ENCODE results near the gene LYPD1. TPM values are rescaled to one million over a fixed set of nuclear protein-coding genes. Genes with fewer than 3 reads are reported as not detected.

The LYPD1 gene
- total and polyA plus RNA-seq, 8 donors: 1.1 to 8.4 (median 3.3) TPM; not detected in 3

- 83 to 93% (median 89%) methylated on average over 2 of the region's 2 CpGs for WGBS, 5 donors
- DNase-seq: no peak
- TF ChIP-seq EP300 (IDR thresholded peaks at IDR 0.05) (no peak), CTCF (IDR thresholded peaks at IDR 0.05) (no peak), POLR2AphosphoS5 (IDR thresholded peaks at IDR 0.05) (no peak), POLR2A (IDR thresholded peaks at IDR 0.05) (no peak)
- no peaks in the 10 kb centered on the region for H3K9me3 ChIP-seq
- no peak overlapping the region for H3K27ac ChIP-seq
- intact Hi-C loops (cut with DNase I; ENCODE audit: low total_unique reads): no loop called here
- H3K4me3 ChIP-seq: no peak overlapping the region
- H3K27me3 ChIP-seq: peaks cover 0 to 10% (median 0%) of the 10 kb centered on the region in 3 donors
- no peaks in the 10 kb centered on the region for H3K4me1 ChIP-seq
- H3K36me3 ChIP-seq: no peaks in the 10 kb centered on the region
Measured at GRCh38 chr2:132678483-132678882, 8.5 kb upstream of the LYPD1 start.

DNA sequence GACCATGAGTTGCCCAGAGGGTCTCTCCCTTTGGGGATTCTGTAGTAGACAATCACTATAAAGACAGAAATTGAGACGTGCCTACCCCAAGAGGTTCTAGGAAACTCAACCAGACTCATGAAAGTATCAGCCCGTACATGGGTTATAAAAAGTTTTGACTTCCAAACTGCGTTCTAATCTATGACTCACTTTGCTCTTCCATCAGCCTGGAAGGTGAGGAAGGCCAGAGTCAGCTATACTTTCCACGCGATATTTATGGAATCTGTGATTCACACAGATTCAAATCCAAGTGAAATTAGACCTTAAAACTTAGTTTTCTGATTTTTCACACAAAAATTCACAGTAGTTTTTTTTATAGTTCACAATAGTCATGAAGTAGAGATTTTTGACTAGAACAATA, 7.7 kb upstream of the LYPD1 start:
- intact Hi-C loops (cut with DNase I; ENCODE audit: low total_unique reads): no loop called here
- H3K27me3 ChIP-seq: peaks cover 0 to 10% (median 0%) of the 10 kb centered on the region in 3 donors
- no peaks in the 10 kb centered on the region for H3K36me3 ChIP-seq
- H3K4me3 ChIP-seq: no peak overlapping the region
- no peak for DNase-seq
- no peaks in the 10 kb centered on the region for H3K4me1 ChIP-seq
- TF ChIP-seq EP300 (IDR thresholded peaks at IDR 0.05) (no peak), POLR2A (IDR thresholded peaks at IDR 0.05) (no peak), POLR2AphosphoS5 (IDR thresholded peaks at IDR 0.05) (no peak), CTCF (IDR thresholded peaks at IDR 0.05) (no peak)
- WGBS, 5 donors: 86 to 90% (median 90%) methylated on average over 5 of the region's 5 CpGs
- H3K27ac ChIP-seq: no peak overlapping the region
- no peaks in the 10 kb centered on the region for H3K9me3 ChIP-seq

DNA sequence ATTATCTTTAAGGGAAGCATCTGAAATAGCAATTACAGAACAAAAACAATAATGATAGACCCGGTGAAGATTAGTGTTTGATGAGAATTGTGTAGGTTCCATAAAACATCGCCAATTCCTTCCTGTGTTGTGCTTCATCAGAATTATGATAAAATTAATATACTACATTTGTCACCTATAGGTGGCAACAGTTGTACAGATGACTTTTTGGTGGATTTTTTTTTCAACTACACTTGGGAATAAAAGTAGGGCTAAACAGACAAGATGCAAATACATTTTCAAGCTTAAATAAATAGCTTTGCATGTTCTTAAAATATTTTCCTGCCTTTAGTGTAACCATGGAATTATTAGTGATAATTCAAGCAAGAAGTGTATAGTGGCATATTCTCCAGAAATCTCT, 7.0 kb upstream of the LYPD1 start:
- no peak for DNase-seq
- H3K9me3 ChIP-seq: no peaks in the 10 kb centered on the region
- peaks cover 0 to 10% (median 0%) of the 10 kb centered on the region in 3 donors for H3K27me3 ChIP-seq
- no peak overlapping the region for H3K4me3 ChIP-seq
- WGBS, 5 donors: 51 to 58% (median 57%) methylated on average over 2 of the region's 2 CpGs
- no peaks in the 10 kb centered on the region for H3K4me1 ChIP-seq
- TF ChIP-seq POLR2A (IDR thresholded peaks at IDR 0.05) (no peak), POLR2AphosphoS5 (IDR thresholded peaks at IDR 0.05) (no peak), EP300 (IDR thresholded peaks at IDR 0.05) (no peak), CTCF (IDR thresholded peaks at IDR 0.05) (no peak)
- intact Hi-C loops (cut with DNase I; ENCODE audit: low total_unique reads): no loop called here
- no peak overlapping the region for H3K27ac ChIP-seq
- no peaks in the 10 kb centered on the region for H3K36me3 ChIP-seq

- Histone ChIP-seq H3K9me3 (no peaks in the 10 kb centered on the region), H3K27ac (no peak overlapping the region), H3K27me3 (peaks cover 10 to 46% (median 38%) of the 10 kb centered on the region in 3 donors), H3K4me1 (peaks cover 26 to 39% (median 36%) of the 10 kb centered on the region in 4 donors), H3K36me3 (no peaks in the 10 kb centered on the region), H3K4me3 (peak overlapping the region; percentile 50 to 74 (median 56))
- WGBS, 5 donors: 10 to 20% (median 17%) methylated on average over 23 of the region's 23 CpGs
- TF ChIP-seq POLR2AphosphoS5 (IDR thresholded peaks at IDR 0.05) (peak in 1 of 3 donors; percentile 22), POLR2A (IDR thresholded peaks at IDR 0.05) (no peak)
- intact Hi-C loops (cut with DNase I; ENCODE audit: low total_unique reads): no loop called here
- DNase-seq: peak in 1 of 2 donors; percentile 32
Measured at GRCh38 chr2:132671151-132671835, 1.3 kb upstream of the LYPD1 start.
